ENCODE measurements around the gene HINFP.

Gene HINFP

GRCh38 chr11:119152604-119153003 lies 31.2 kb downstream of the HINFP start:
- Histone ChIP-seq H3K36me3 (ENCODE audit: control insufficient read depth in 5 of 5, insufficient read depth in 5 of 5, low read length in 5 of 5) (no peaks in the 10 kb centered on the region), H3K27ac (ENCODE audit: low read depth, low read length) (no peak overlapping the region), H3K9me3 (ENCODE audit: control insufficient read depth in 5 of 5, low read length in 5 of 5) (no peaks in the 10 kb centered on the region), H3K4me1 (ENCODE audit: control insufficient read depth in 5 of 5, insufficient read depth in 5 of 5, low read length in 5 of 5) (peaks cover 0 to 17% (median 15%) of the 10 kb centered on the region in 5 donors), H3K27me3 (ENCODE audit: control insufficient read depth in 5 of 5, insufficient read depth in 4 of 5, low read length in 5 of 5) (peaks cover 8 to 34% (median 14%) of the 10 kb centered on the region in 5 donors), H3K9ac (ENCODE audit: low read length in 5 of 5) (no peak overlapping the region), H3K4me3 (ENCODE audit: low read depth in 1 of 5, low read length in 5 of 5) (no peak overlapping the region)

GRCh38 chr11:119153049-119153818 lies 31.9 kb downstream of the HINFP start:
- Histone ChIP-seq H3K9ac (ENCODE audit: low read length in 5 of 5) (no peak overlapping the region), H3K27me3 (ENCODE audit: control insufficient read depth in 5 of 5, insufficient read depth in 4 of 5, low read length in 5 of 5) (peaks cover 8 to 28% (median 9%) of the 10 kb centered on the region in 5 donors), H3K27ac (ENCODE audit: low read depth, low read length) (no peak overlapping the region), H3K9me3 (ENCODE audit: control insufficient read depth in 5 of 5, low read length in 5 of 5) (no peaks in the 10 kb centered on the region), H3K4me3 (ENCODE audit: low read depth in 1 of 5, low read length in 5 of 5) (no peak overlapping the region), H3K36me3 (ENCODE audit: control insufficient read depth in 5 of 5, insufficient read depth in 5 of 5, low read length in 5 of 5) (no peaks in the 10 kb centered on the region), H3K4me1 (ENCODE audit: control insufficient read depth in 5 of 5, insufficient read depth in 5 of 5, low read length in 5 of 5) (peaks cover 0 to 17% (median 15%) of the 10 kb centered on the region in 5 donors)

- Histone ChIP-seq H3K9me3 (ENCODE audit: control insufficient read depth in 5 of 5, low read length in 5 of 5) (no peaks in the 10 kb centered on the region), H3K36me3 (ENCODE audit: control insufficient read depth in 5 of 5, insufficient read depth in 5 of 5, low read length in 5 of 5) (no peaks in the 10 kb centered on the region), H3K27ac (ENCODE audit: low read depth, low read length) (no peak overlapping the region), H3K4me1 (ENCODE audit: control insufficient read depth in 5 of 5, insufficient read depth in 5 of 5, low read length in 5 of 5) (peaks cover 0 to 9% (median 8%) of the 10 kb centered on the region in 5 donors), H3K4me3 (ENCODE audit: low read depth in 1 of 5, low read length in 5 of 5) (no peak overlapping the region), H3K27me3 (ENCODE audit: control insufficient read depth in 5 of 5, insufficient read depth in 4 of 5, low read length in 5 of 5) (peaks cover 7 to 26% (median 8%) of the 10 kb centered on the region in 5 donors), H3K9ac (ENCODE audit: low read length in 5 of 5) (no peak overlapping the region)
Observed at GRCh38 chr11:119154178-119154577, 32.8 kb downstream of the HINFP start.

- no peak overlapping the region for H3K9ac ChIP-seq (ENCODE audit: low read length in 5 of 5)
- H3K27me3 ChIP-seq (ENCODE audit: control insufficient read depth in 5 of 5, insufficient read depth in 4 of 5, low read length in 5 of 5), result peaks cover 2 to 14% (median 3%) of the 10 kb centered on the region in 5 donors
- no peak overlapping the region for H3K4me3 ChIP-seq (ENCODE audit: low read depth in 1 of 5, low read length in 5 of 5)
- H3K4me1 ChIP-seq (ENCODE audit: control insufficient read depth in 5 of 5, insufficient read depth in 5 of 5, low read length in 5 of 5), result no peaks in the 10 kb centered on the region
- no peak overlapping the region for H3K27ac ChIP-seq (ENCODE audit: low read depth, low read length)
- no peaks in the 10 kb centered on the region for H3K9me3 ChIP-seq (ENCODE audit: control insufficient read depth in 5 of 5, low read length in 5 of 5)
- H3K36me3 ChIP-seq (ENCODE audit: control insufficient read depth in 5 of 5, insufficient read depth in 5 of 5, low read length in 5 of 5), result no peaks in the 10 kb centered on the region
Observed at GRCh38 chr11:119155733-119156492, 34.5 kb downstream of the HINFP start.

GRCh38 chr11:119156496-119156895 lies 35.1 kb downstream of the HINFP start:
- Histone ChIP-seq H3K36me3 (ENCODE audit: control insufficient read depth in 5 of 5, insufficient read depth in 5 of 5, low read length in 5 of 5) (no peaks in the 10 kb centered on the region), H3K27me3 (ENCODE audit: control insufficient read depth in 5 of 5, insufficient read depth in 4 of 5, low read length in 5 of 5) (peaks cover 2 to 14% (median 3%) of the 10 kb centered on the region in 5 donors), H3K9me3 (ENCODE audit: control insufficient read depth in 5 of 5, low read length in 5 of 5) (no peaks in the 10 kb centered on the region), H3K27ac (ENCODE audit: low read depth, low read length) (no peak overlapping the region), H3K4me1 (ENCODE audit: control insufficient read depth in 5 of 5, insufficient read depth in 5 of 5, low read length in 5 of 5) (no peaks in the 10 kb centered on the region), H3K4me3 (ENCODE audit: low read depth in 1 of 5, low read length in 5 of 5) (no peak overlapping the region), H3K9ac (ENCODE audit: low read length in 5 of 5) (no peak overlapping the region)

GRCh38 chr11:119157063-119157462 lies 35.7 kb downstream of the HINFP start:
- no peak overlapping the region for H3K4me3 ChIP-seq (ENCODE audit: low read depth in 1 of 5, low read length in 5 of 5)
- H3K36me3 ChIP-seq (ENCODE audit: control insufficient read depth in 5 of 5, insufficient read depth in 5 of 5, low read length in 5 of 5), result no peaks in the 10 kb centered on the region
- no peaks in the 10 kb centered on the region for H3K4me1 ChIP-seq (ENCODE audit: control insufficient read depth in 5 of 5, insufficient read depth in 5 of 5, low read length in 5 of 5)
- no peaks in the 10 kb centered on the region for H3K9me3 ChIP-seq (ENCODE audit: control insufficient read depth in 5 of 5, low read length in 5 of 5)
- H3K27me3 ChIP-seq (ENCODE audit: control insufficient read depth in 5 of 5, insufficient read depth in 4 of 5, low read length in 5 of 5), result peaks cover 2 to 14% (median 3%) of the 10 kb centered on the region in 5 donors
- H3K27ac ChIP-seq (ENCODE audit: low read depth, low read length), result no peak overlapping the region
- no peak overlapping the region for H3K9ac ChIP-seq (ENCODE audit: low read length in 5 of 5)

GRCh38 chr11:119158467-119158866 lies 37.1 kb downstream of the HINFP start:
- no peaks in the 10 kb centered on the region for H3K4me1 ChIP-seq (ENCODE audit: control insufficient read depth in 5 of 5, insufficient read depth in 5 of 5, low read length in 5 of 5)

GRCh38 chr11:119160151-119160550 lies 38.8 kb downstream of the HINFP start:
- no peaks in the 10 kb centered on the region for H3K9me3 ChIP-seq (ENCODE audit: control insufficient read depth in 5 of 5, low read length in 5 of 5)
- H3K9ac ChIP-seq (ENCODE audit: low read length in 5 of 5), result no peak overlapping the region
- no peak overlapping the region for H3K4me3 ChIP-seq (ENCODE audit: low read depth in 1 of 5, low read length in 5 of 5)
- H3K4me1 ChIP-seq (ENCODE audit: control insufficient read depth in 5 of 5, insufficient read depth in 5 of 5, low read length in 5 of 5), result no peaks in the 10 kb centered on the region
- no peaks in the 10 kb centered on the region for H3K36me3 ChIP-seq (ENCODE audit: control insufficient read depth in 5 of 5, insufficient read depth in 5 of 5, low read length in 5 of 5)
- H3K27ac ChIP-seq (ENCODE audit: low read depth, low read length), result no peak overlapping the region
- H3K27me3 ChIP-seq (ENCODE audit: control insufficient read depth in 5 of 5, insufficient read depth in 4 of 5, low read length in 5 of 5), result no peaks in the 10 kb centered on the region

More at GRCh38 chr11:119158467-119158866, 37.1 kb downstream of the HINFP start:
- Histone ChIP-seq H3K36me3 (ENCODE audit: control insufficient read depth in 5 of 5, insufficient read depth in 5 of 5, low read length in 5 of 5) (no peaks in the 10 kb centered on the region), H3K9ac (ENCODE audit: low read length in 5 of 5) (no peak overlapping the region), H3K27ac (ENCODE audit: low read depth, low read length) (no peak overlapping the region), H3K27me3 (ENCODE audit: control insufficient read depth in 5 of 5, insufficient read depth in 4 of 5, low read length in 5 of 5) (peaks cover 0 to 13% (median 1%) of the 10 kb centered on the region in 5 donors), H3K9me3 (ENCODE audit: control insufficient read depth in 5 of 5, low read length in 5 of 5) (no peaks in the 10 kb centered on the region), H3K4me3 (ENCODE audit: low read depth in 1 of 5, low read length in 5 of 5) (no peak overlapping the region)

GRCh38 chr11:119161871-119162270 lies 40.5 kb downstream of the HINFP start:
- no peak overlapping the region for H3K4me3 ChIP-seq (ENCODE audit: low read depth in 1 of 5, low read length in 5 of 5)
- no peak overlapping the region for H3K9ac ChIP-seq (ENCODE audit: low read length in 5 of 5)
- H3K9me3 ChIP-seq (ENCODE audit: control insufficient read depth in 5 of 5, low read length in 5 of 5), result no peaks in the 10 kb centered on the region
- no peaks in the 10 kb centered on the region for H3K36me3 ChIP-seq (ENCODE audit: control insufficient read depth in 5 of 5, insufficient read depth in 5 of 5, low read length in 5 of 5)
- H3K27me3 ChIP-seq (ENCODE audit: control insufficient read depth in 5 of 5, insufficient read depth in 4 of 5, low read length in 5 of 5), result no peaks in the 10 kb centered on the region
- no peak overlapping the region for H3K27ac ChIP-seq (ENCODE audit: low read depth, low read length)
- H3K4me1 ChIP-seq (ENCODE audit: control insufficient read depth in 5 of 5, insufficient read depth in 5 of 5, low read length in 5 of 5), result no peaks in the 10 kb centered on the region

All from subcutaneous abdominal adipose tissue (tissue), 5 donors.